ENCODE results near the gene DNASE1L3.
"Not testable (repeated sequence)": the region's sequence is repeated elsewhere in the genome, so short reads cannot be mapped to it uniquely, and the experiment has no call there.

The DNASE1L3 gene

GRCh38 chr3:58207954-58208353, 2.8 kb downstream of the DNASE1L3 start:
- TF ChIP-seq CTCF (IDR thresholded peaks at IDR 0.05; ENCODE audit: low read depth, low read length), result no peak
- no peak for DNase-seq (ENCODE audit: low read depth, low spot score)
- in situ Hi-C loops (cut with HindIII; ENCODE audit: low sequenced_read_pairs), result no loop called here
- no peak overlapping the region for H3K4me3 ChIP-seq (ENCODE audit: low read depth, low read length)

- in situ Hi-C loops (cut with HindIII; ENCODE audit: low sequenced_read_pairs), result no loop called here
- H3K4me3 ChIP-seq (ENCODE audit: low read depth, low read length), result no peak overlapping the region
- peak; percentile 29 for DNase-seq (ENCODE audit: low read depth, low spot score)
- no peak for TF ChIP-seq CTCF (IDR thresholded peaks at IDR 0.05; ENCODE audit: low read depth, low read length)
These were observed 4.3 kb downstream of the DNASE1L3 start for GRCh38 chr3:58206406-58207011.

DNA sequence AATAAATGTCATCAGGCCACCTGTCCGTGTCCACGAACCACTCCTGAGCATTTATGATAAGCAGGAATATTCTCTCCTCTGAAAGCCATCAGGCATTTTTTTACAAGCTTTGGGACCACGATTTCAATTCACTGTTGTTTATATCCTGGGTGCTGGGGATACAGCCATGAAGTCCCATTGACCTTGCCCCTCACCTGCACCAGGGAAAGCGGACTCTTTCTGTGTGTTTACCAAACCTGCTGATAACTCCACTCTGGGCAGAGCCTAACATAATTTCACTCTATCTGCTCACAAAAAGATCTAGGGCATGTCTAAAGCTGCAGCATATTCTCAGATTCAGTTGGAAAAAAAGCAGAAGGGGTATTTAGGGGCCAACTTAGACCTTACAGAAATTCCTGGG, 4.8 kb downstream of the DNASE1L3 start:
- TF ChIP-seq CTCF (IDR thresholded peaks at IDR 0.05; ENCODE audit: low read depth, low read length), result no peak
- H3K4me3 ChIP-seq (ENCODE audit: low read depth, low read length), result no peak overlapping the region
- no peak for DNase-seq (ENCODE audit: low read depth, low spot score)
- in situ Hi-C loops (cut with HindIII; ENCODE audit: low sequenced_read_pairs), result no loop called here

DNA sequence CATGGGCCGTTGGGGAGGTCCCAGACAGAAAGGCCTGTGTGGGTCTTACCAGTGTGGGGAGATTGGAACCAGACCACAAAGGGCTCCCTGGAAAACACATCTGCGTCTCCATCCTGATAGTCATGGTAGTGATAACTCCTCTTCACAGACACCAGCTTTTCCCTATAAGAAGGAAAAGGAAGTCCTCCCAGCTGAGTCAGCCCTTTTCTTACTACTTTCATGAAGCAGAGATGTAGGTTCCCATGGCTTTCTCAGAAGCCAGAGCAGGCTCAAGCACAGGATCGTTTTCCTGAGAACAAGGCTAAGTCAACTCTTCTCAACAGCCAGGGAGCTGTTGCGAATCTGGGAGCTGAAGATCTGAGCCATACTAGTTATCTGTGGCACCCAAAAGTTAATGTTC, 6.1 kb downstream of the DNASE1L3 start:
- in situ Hi-C loops (cut with HindIII; ENCODE audit: low sequenced_read_pairs), result no loop called here
- H3K4me3 ChIP-seq (ENCODE audit: low read depth, low read length), result no peak overlapping the region
- no peak for DNase-seq (ENCODE audit: low read depth, low spot score)
- no peak for TF ChIP-seq CTCF (IDR thresholded peaks at IDR 0.05; ENCODE audit: low read depth, low read length)

GRCh38 chr3:58203541-58203940, 7.2 kb downstream of the DNASE1L3 start:
- in situ Hi-C loops (cut with HindIII; ENCODE audit: low sequenced_read_pairs), result no loop called here
- H3K4me3 ChIP-seq (ENCODE audit: low read depth, low read length), result no peak overlapping the region
- TF ChIP-seq CTCF (IDR thresholded peaks at IDR 0.05; ENCODE audit: low read depth, low read length), result no peak
- no peak for DNase-seq (ENCODE audit: low read depth, low spot score)

DNA sequence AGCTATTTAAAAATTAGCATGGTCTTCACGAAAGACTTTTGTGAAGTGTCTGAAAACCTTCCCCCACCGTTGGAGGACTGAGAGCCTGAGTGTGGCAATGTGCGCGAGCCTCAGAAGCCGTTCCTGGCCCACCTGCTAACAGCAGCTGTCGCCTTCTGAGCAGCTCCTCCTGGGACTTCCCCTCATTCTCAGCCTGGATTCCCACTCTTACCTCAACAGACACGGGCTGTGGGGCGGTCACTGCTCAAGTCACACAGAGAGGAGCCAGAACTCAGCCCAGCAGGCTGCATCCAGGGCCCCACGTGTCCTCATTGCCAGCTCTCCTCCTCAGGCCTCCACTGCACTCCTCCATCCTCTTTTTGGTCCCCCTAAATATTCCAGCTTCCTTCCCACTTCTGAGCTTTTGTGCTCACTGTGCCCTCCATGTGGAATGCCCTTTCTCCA, 7.8 kb downstream of the DNASE1L3 start:
- H3K4me3 ChIP-seq (ENCODE audit: low read depth, low read length), result no peak overlapping the region
- TF ChIP-seq CTCF (IDR thresholded peaks at IDR 0.05; ENCODE audit: low read depth, low read length), result no peak
- in situ Hi-C loops (cut with HindIII; ENCODE audit: low sequenced_read_pairs), result no loop called here
- no peak for DNase-seq (ENCODE audit: low read depth, low spot score)

GRCh38 chr3:58201451-58201850, 9.3 kb downstream of the DNASE1L3 start:
- in situ Hi-C loops (cut with HindIII; ENCODE audit: low sequenced_read_pairs); DNase-seq (ENCODE audit: low read depth, low spot score); H3K4me3 ChIP-seq (ENCODE audit: low read depth, low read length): not testable (repeated sequence)
